Activated CD8-positive, alpha-beta memory T cell treated with anti-CD3 and anti-CD28 coated beads, Interleukin-2, amount 50 U/mL, for 1 hour (primary cell): Measurements from ENCODE around the gene TRAPPC5.

Source experiments
- DNase-seq: peaks from one replicate; pipeline ENCODE4 v3.0.0-alpha.2; 2020; ENCODE audit errors: extremely low read depth

The TRAPPC5 gene

DNA sequence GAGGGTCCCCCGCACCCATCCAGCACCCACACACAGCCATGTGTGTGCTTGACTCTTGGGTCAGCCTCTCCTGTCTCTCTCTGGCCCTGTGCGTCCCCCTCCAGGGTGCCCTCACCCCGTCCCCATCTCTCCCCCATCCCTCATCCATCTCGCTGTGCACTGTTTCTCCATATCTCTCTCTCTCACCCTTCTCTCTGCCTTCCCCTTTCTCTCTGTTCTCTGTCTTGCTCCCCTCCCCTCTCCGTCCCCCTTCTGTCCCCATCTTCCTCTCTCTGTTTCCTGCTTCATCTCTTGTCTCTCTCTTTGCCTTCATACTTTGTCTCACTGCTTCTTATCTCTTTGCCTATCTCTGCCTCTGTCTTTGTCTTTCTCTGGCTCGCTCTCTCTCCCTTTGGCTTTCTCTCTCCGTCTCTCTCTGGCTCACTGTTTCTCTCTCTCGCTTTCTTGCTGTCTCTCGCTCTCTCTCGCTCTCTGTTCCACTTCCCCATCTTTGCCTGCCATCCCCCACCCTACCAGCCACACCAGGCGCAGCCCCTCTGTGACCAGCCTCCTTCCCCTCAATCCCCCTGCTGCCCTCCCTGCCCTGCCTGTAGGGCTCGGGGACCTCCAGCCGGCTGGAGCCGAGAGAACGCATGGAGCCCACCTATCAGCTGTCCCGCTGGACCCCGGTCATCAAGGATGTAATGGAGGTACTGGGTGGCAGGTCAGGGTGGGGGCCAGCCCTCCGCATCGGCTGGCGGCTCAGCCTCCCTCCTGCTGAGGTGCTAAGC is 34.8 kb upstream of the TRAPPC5 start:
- DNase-seq, result no peak

DNA sequence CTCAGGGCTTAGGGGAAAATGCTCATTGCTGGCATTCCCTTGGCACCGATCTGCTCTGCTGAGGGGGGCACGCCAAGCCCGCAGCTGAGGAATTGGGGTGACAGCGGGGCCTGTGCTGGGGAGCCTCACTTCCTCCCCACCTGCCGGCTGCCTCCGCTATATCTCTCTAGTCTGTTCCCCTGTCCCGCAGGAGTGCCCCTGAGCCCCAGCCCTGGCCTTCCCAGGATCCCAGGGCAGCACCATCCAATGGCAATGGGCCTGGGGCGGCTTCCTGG is 34.3 kb upstream of the TRAPPC5 start:
- no peak for DNase-seq

DNA sequence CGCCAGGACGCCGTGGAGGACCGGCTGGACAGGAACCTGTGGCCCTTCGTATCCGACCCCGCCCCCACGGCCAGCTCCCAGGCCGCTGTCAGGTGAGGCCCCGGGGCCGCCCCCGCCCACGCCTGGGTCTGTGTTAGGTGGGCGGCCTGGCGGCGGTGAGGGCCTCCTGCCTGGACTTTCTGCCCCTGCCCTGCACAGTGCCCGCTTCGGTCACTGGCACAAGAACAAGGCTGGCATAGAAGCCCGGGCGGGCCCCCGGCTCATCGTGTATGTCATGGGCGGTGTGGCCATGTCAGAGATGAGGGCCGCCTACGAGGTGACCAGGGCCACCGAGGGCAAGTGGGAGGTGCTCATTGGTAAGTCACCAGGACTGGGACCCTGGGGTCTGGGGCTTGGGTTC is 33.5 kb upstream of the TRAPPC5 start:
- DNase-seq, result no peak

DNA sequence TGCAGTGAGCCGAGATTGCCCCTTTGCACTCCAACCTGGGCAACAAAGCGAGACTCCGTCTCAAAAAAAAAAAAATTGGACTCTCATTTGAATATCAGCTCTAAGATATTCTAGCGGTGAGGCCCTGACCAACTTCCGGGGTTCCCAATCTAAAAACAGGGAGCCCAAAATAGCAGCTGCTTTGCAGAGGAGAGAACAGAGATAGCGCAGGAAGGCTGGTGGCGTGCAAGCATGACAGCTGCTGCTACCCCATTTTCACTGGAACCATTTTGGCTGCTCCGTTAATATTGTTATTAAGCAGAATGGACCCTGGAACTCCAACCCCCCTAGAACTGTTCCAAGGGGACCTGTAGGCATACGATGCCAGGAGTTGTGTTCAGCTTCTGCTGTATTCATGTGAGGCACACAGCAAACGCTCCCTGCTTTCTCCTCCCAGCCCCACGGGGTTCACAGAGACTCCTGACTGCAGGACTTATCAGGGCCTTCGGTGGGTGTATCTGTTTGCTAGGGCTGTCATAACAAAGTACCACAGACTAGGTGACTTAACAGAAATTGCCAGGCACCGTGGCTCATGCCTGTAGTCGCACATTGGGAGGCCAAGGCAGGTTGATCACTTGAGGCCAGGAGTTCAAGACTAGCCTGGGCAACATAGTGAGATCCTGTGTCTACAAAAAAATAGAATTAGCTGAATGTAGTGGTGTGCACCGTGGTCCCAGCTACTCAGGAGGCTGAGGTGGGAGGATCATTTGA is 32.2 kb upstream of the TRAPPC5 start:
- DNase-seq, result no peak

DNA sequence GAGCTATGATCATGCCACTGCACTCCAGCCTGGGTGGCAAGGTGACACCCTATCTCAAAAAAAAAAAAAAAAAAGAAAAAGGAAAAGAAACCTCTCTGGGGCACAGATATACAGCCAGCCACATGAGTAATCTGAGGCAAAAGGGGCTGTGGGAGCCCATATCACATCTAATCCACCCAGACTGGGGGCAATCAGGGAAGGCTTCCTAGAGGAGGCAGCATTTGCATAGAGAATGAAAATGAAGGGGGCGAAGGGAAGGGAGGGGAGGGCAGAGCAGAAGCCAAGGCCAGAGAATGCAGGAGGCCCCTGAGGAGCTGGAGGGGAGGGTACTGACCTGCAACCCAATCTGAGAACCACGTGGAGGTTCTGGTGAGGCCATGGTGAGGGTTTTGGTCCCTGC is 30.5 kb upstream of the TRAPPC5 start:
- no peak for DNase-seq

DNA sequence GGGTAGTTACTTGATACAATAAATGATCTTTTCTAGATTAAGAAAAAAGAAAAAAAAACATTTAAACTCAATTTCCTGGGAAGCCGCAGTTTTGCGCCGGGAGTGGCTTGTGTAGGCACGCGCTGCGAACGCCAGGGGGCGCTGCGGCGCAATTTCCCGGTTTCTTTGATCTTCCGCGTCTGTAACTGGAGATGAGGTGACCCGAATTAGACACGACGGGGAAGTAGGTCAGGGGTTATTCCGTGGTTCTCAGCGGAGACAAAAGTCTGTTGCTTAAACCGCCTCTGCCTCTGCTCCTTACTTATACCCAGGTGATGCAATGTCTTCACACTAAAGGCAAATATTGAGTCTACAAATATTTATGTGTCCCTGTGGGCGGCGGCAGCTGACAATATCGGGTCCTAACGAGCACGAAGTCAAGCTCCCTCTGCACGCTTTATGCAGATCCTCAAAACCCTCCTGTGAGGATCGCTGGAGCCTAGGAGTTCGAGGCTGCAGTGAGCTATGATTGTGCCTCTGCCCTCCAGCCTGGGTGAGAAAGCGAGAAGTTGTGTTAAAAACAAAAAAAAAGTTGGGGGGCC is 28.5 kb upstream of the TRAPPC5 start:
- DNase-seq, result peak; percentile 50

DNA sequence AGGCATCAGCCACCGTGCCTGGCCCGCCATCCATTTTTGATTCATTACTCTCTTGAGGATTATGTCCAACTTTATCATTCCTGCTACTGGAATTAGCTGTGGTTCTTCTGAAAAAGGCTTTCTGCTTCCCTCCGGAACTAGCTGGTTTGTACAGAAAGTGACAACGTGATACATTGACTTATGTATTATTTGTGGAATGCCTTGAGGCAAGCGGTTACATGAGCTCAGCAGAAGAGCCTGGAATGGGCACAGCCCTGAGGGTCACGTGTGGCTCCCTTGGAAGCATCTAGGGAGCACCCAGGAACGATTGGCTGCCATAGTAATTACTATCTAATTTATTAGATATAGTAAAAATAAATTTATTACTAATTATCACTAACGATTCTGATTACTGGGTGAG is 26.2 kb upstream of the TRAPPC5 start:
- DNase-seq, result no peak

DNA sequence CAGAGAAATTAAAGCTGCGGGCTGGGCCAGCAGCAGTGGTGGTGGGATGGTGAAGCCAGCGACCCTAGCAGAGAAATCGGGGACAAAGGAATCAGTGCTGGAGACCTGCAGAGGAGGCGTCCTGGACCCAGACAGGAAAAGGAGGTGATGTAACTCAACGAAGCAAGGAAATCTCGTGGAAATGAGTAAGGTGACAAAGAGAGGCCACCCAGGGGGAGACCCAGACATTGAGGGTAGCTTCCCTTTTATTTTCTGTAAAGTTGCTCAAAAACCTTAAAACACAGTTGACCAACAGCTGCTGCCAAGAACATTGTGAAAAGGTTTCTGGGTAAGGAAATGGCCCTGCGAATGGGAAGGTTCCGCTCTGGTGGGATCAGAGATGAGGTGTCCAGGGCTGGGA is 25.1 kb upstream of the TRAPPC5 start:
- no peak for DNase-seq

DNA sequence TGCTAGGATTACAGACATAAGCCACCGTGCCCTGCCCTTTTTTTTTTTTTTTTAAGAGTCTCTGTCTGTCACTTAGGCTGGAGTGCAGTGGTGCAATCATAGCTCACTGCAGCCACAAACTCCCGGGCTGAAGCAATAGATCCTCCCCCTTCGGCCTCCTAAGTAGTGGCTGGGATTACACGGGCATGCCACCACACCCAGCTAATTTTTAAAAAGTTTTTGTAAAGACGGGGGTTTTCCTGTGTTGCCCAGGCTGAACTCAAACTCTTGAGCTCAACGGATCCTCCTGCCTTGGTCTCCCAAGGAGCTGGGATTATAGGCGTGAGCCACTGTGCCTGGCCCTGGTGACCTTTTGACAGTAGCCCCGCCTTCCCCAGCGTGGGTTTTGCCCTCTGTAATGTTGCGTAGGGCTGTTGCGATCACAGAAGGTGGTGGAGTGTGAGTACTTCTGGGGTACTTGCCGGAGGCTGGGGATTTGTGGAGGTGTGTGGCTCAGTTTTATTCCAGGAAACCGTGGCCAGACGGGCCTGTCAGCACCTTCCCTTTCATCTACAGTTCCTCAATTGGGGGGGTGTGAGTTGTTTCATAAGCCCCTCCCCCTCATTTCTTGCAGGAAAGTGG is 23.4 kb upstream of the TRAPPC5 start:
- DNase-seq, result no peak

DNA sequence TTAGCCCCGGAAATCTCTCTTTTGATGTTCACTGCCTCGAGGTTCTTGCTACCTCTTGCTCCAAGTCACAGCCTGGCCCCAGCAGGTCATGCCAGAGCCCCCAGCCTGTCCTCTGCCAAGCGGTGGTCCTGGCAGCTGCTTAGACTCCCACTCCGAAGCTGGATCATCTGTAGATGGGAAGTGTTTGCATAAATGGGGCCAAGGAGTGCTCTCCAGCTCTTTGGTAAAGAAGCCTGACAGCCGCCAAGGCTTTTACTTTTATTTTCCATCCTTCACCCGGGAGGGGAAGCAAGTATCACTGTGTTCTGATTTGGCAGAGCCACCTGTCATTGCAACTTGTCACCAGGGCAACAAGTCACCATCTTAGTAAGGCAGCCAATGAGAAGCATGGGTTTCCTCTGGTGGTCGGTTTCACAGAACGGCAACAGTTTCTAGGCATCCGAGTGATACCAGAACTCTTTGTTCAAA is 22.4 kb upstream of the TRAPPC5 start:
- no peak for DNase-seq

DNA sequence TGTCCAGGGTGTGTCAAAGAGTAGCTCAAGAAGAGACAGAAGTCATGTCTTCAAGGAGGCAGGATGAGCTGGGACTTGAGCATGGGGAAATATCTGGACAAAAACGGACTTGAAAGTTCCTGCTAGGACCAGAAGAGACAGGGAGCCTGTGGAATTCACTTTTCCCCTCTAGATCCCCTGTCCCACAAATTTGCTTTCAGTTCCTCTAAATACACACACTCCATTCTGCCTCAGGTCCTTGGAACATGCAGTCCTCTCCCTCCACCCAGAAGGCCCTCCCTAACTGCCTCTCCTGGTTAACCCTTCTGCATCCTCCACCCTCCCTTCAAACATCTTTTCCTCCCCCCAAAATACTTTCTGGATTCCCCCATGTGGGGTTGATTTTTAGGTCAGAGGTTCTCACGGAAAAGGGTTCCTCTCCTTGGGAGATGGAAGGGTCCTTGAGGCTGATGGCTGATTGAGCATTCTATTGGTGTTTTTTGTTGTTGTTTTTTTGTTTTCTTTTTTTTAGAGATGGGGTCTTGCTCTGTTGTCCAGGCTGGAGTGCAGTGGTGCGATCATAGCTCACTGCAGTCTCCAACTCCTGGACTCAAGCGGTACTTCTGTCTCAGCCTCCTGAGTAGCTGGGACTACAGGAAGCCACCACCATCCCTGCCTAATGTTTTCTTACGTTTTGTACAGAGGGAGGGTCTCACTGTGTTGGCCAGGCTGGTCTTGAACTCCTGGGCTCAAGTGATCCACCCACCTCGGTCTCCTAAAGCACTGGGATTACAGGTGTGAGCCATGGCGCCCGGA is 18.7 kb upstream of the TRAPPC5 start:
- no peak for DNase-seq

DNA sequence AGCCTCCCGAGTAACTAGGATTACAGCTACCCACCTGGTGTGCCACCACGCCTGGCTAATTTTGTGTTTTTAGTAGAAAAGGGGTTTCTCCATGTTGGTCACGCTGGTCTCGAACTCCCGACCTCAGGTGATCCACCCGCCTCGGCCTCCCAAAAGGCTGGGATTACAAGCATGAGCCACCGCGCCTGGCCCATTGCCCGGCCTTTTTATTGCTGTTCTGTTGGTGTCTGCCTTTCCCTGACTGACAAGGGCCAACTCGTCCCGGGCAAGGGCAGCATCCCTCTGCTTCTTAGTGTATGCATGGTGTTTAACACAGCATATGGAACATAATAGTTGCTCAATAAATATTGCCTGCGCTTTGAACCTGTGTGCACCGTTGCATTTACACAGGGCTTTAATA is 18.0 kb upstream of the TRAPPC5 start:
- no peak for DNase-seq

DNA sequence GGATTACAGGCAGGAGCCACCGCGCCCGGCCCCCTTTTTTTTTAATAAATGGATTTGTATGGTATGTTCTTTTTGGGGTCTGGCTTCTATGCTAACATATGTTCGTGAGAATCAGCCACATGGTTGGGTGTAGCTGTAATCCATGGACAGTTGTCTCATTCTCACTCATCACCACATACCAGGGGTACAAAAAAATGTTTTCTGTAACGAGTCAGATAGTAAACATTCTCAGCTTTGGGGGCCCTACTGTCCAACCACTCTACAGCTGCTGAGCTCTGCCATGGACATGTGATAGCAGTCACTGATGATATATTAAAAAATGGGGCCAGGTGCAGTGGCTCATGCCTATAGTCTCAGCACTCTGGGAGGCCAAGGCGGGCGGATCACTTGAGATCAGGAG is 16.9 kb upstream of the TRAPPC5 start:
- DNase-seq, result no peak

DNA sequence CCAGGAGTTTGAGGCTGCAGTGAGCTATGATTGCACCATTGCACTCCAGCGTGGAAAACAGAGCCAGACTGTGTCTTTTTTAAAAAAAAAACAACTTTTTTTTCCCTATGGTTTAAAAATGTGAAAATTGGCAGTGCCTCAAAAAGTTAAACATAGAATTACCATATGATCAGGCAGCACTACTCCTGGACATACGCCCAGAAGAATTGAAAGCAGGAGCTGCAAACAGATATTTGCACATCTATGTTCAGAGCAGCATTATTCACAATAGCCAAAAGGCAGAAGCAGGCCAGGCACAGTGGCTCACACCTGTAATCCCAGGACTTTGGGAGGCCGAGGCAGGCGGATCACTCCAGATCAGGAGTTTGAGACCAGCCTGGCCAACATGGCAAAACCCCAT is 15.6 kb upstream of the TRAPPC5 start:
- DNase-seq, result no peak

DNA sequence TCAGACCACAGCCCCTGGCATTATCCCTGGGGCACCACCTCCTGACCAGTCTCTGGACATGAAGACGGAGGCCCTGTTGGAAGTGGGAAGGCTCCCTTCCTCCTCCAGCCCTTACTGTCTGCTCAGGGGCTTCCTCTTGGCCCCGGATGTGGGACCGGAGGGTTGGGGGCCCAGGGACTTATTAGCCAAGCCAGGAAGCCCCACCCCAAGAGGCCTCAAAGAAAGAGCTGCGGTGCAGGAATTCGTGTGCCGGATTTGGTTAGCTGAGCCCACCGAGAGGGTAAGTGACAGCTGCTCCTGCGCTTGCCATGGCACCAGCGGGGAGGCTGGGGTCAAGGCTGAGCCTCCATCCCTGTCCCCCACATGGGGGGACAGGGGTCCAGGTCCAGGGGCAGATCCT is 11.8 kb upstream of the TRAPPC5 start, which contains the start of gene RETN:
Gene RETN (plus strand): TSS at position 208 of the 400 bp plus-strand sequence. CDS start 278 bp downstream, outside the sequence.
- DNase-seq, result no peak

DNA sequence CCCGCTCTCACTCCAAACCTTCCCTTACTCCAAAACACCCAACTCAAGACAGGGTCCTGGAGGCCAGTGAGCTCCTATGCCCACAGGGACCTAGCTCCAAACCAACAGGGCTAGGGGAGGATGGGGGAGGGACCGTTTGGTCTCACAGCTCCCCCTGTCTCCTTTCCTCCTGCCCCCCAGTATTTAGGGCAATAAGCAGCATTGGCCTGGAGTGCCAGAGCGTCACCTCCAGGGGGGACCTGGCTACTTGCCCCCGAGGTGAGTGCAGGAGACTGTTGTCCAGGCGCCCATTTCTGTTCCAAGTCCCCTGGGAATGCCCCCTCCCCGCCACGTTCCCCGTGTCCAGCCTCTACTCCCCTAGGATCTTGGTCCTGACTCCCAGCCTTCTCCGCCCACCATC is 11.0 kb upstream of the TRAPPC5 start:
- no peak for DNase-seq

DNA sequence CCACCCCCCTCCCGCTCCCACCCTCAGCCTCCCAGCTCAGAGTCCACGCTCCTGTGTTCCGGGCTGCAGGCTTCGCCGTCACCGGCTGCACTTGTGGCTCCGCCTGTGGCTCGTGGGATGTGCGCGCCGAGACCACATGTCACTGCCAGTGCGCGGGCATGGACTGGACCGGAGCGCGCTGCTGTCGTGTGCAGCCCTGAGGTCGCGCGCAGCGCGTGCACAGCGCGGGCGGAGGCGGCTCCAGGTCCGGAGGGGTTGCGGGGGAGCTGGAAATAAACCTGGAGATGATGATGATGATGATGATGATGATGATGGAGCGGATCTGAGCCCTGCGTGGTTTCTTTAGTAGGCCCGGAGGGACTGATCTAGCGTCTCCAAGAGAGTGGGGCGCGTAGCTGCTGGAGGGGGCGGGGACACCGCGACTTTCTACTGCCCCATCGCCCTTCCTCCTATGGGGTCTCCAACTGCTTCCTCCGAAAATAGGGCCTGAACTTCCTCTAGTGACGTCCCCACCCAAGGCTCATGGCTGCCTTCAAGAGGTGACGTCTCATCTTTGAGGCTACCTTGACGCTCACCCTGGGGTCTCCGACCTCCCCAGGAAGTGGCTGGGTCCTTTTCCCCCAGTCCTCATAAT is 10.4 kb upstream of the TRAPPC5 start:
- DNase-seq, result no peak

DNA sequence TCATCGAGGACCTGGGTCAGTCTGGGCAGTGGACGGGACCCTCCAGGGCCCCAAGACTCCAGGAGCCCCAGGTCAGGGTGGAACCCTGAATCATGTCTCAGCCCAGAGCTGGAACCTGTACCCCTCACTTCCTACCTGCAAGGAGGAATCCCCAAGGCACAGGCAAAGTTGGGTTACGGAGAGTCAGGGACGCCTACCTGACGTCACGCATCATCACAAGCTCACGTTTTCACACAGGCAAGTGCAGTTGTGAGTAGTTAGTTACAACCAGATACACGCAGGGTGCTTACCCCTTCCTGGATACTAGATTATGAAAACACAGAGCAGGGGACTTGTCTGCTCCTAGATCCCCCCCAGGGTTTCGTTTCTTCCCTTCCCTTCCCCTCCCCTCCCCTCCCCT is 9.8 kb upstream of the TRAPPC5 start:
- DNase-seq, result no peak

DNA sequence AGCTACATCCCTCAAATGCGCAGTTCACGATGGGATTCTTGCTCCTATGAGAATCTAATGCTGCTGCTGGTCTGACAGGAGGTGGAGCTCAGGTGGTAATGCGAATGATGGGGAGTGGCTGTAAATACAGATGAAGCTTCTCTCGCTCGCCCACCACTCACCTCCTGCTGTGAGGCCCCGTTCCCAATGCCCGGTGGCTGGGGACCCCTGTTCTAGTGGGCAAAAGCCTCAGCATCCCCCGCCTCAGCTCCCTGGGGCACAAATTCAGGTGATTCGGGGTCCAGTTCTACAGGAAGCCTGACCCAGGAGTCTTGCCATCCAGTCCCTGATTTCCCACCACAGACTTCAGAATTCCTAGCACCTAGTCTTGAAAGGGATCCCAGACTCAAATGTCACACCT is 8.1 kb upstream of the TRAPPC5 start:
- DNase-seq, result no peak

DNA sequence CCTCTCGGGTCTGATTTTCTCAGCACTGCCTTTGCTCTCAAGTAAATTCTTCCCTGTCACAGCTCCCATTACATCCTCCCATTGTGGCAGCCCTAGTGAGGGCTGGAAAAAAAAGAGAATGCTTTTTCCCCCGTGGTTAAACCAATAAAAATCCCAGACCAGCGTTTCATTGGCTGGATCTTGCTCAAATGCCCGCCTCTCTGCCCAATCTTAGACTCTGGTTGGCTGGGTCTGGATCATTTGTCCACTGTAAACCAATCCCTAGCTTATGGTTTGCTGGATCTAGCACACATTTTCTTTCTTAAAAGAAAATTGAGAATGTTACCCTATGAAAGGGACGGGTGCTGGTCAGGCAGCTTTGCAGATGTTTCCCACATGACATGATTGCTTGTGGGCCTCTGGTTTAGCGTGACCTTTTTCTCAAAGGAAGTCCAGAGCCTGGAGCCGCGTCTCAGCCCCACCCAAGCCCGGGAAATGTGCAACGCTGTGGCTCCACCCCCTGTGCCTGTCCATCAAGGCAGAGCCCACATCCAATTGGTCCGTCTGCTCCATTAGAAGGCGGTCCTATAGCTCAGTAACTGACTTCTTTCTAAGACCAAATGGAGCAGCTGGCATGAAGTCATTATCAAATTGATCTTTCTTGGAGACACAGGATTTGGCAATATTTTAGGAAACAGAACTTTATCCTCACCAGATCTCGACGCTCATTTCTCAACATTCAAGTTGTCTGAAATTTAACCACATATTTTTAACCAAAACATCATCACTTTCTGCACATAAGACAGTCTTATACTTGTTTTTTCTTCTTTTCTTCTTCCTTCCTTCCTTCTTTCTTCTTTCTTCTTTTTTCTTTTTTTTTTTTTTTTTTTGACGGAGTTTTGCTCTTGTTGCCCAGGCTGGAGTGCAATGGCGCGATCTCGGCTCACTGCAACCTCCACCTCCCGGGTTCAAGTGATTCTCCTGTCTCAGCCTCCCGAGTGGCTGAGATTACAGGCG is 6.3 kb upstream of the TRAPPC5 start:
- no peak for DNase-seq
